Medulla oblongata (tissue), 1 donor: ENCODE results near the gene ARID3A.

ENCODE experiments used
- DNase-seq: peaks from one replicate; pipeline ENCODE4 v3.0.0-alpha.2; 2015; ENCODE audit errors: extremely low spot score

ARID3A gene

DNA sequence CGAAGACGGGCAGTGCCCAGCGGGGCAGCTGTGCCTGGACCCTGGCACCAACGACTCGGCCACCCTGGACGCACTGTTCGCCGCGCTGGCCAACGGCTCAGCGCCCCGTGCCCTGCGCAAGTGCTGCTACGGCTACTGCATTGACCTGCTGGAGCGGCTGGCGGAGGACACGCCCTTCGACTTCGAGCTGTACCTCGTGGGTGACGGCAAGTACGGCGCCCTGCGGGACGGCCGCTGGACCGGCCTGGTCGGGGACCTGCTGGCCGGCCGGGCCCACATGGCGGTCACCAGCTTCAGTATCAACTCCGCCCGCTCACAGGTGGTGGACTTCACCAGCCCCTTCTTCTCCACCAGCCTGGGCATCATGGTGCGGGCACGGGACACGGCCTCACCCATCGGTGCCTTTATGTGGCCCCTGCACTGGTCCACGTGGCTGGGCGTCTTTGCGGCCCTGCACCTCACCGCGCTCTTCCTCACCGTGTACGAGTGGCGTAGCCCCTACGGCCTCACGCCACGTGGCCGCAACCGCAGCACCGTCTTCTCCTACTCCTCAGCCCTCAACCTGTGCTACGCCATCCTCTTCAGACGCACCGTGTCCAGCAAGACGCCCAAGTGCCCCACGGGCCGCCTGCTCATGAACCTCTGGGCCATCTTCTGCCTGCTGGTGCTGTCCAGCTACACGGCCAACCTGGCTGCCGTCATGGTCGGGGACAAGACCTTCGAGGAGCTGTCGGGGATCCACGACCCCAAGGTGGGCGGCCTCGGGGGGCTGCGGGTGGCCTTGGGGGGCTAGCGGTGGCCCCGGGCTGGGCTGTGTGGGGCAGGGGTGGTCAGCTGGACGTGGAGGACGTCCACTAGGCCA, 79.2 kb downstream of the ARID3A start:
- DNase-seq: no peak

DNA sequence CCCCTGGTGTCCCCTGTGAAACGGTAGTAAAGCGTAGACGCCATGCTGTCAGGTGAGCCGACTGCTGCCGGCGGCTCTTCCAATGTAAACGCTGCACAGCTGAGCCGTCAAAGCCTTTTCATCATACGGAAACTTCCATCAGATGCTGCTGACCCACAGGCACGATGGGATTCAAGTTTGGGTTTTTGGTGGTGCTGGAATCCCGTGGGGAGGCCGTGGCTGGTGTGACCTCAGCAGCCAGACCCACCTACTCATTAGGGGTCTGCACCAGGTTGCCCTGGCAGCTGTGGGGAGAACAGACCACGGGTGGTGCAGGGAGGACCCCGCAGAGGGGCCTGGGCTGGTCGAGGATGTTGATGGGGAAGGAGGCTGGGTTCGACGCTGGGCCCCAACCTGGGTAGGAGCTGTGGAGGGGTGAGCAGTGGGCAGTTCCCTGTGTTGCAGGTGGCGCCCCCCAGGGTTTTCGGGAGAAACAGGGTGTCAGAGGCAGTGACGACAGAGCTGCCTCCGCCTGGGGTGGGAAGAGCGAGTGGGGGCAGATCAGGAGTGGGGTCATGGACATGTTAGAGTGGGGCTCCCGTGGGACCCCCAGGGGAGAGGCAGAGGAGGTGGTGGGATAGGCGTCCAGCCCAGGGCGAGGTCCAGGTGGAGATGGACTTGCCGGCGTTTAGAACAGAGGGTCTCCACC, 81.0 kb downstream of the ARID3A start:
- DNase-seq: no peak

DNA sequence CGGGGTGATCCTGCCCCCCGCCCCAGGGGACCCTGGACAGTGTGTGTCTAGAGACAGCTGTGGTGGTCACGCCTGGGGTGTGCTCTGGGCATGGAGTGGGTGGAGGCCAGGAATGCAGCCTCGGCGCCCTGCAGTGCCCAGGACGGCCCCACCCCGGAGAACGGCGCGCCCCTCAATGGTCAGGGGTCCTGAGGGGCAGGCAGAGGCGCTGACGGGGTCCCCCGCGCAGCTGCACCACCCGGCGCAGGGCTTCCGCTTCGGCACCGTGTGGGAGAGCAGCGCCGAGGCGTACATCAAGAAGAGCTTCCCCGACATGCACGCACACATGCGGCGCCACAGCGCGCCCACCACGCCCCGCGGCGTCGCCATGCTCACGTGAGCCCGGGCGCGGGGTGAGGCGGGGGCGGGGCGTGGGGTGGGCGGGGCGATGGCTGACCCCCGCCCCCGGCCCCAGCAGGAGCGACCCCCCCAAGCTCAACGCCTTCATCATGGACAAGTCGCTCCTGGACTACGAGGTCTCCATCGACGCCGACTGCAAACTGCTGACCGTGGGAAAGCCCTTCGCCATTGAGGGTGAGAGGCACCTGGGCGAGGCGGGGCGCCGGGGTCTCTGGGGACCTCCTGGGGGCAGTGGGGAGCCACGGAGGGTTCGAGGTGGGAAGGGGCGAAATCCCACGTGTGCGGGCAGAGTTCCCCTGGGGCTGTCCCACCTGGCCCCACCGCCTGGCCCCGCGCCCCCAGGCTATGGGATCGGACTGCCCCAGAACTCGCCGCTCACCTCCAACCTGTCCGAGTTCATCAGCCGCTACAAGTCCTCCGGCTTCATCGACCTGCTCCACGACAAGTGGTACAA, 81.8 kb downstream of the ARID3A start:
- DNase-seq: no peak

DNA sequence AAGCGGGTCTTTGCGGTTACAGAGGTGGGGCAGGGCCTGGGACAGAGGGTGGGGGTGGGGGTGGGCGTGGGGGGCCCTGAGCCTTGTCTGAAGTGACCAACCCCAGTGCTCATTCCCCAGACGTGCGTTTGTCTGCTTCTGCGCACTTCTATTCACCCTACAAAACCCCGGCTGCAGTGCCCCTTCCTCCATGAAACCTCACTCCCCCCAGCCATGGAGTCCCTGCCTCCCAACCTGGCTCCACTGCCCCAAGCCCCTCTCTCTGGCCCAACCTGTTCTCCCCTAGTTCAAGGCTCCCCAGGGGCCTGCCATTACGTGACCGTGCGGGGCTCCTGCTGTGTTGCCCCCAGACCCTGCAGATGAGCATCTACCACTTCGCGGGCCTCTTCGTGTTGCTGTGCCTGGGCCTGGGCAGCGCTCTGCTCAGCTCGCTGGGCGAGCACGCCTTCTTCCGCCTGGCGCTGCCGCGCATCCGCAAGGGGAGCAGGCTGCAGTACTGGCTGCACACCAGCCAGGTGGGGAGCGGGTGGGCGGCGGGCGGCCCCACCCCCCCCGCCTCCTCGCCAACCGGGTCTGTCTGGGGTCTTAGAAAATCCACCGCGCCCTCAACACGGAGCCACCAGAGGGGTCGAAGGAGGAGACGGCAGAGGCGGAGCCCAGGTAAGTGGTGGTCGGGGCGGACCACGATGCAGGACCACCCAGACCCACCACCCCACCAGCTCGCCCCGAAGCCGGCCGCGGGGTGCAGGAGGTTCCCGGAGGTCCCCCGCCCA, 82.6 kb downstream of the ARID3A start:
- DNase-seq: no peak

DNA sequence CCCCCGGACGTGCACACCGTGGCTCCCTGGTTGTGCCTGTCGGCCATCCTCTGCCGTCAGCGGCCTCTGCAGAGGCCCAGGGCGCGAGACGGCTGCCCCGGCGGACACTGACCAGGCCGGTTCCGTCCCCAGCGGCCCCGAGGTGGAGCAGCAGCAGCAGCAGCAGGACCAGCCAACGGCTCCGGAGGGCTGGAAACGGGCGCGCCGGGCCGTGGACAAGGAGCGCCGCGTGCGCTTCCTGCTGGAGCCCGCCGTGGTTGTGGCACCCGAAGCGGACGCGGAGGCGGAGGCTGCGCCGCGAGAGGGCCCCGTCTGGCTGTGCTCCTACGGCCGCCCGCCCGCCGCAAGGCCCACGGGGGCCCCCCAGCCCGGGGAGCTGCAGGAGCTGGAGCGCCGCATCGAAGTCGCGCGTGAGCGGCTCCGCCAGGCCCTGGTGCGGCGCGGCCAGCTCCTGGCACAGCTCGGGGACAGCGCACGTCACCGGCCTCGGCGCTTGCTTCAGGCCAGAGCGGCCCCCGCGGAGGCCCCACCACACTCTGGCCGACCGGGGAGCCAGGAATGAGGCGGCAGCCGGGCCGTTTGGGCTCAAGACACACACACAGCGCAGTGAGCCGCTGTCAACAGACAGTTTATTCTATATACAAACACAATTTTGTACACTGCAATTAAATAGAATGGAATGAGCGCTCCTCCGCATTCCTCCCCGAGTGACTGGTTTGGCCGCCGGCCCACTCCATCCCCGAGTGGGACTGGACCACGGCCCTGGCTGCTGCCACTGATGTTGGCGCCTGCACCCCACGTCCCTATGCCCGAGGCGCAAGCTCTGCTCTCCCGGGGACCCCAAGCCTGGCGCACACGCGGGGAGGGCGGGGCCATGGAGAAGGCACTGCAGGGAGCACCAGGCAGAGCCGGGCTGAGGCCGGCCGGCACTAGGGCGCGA, 83.5 kb downstream of the ARID3A start:
- DNase-seq: no peak

DNA sequence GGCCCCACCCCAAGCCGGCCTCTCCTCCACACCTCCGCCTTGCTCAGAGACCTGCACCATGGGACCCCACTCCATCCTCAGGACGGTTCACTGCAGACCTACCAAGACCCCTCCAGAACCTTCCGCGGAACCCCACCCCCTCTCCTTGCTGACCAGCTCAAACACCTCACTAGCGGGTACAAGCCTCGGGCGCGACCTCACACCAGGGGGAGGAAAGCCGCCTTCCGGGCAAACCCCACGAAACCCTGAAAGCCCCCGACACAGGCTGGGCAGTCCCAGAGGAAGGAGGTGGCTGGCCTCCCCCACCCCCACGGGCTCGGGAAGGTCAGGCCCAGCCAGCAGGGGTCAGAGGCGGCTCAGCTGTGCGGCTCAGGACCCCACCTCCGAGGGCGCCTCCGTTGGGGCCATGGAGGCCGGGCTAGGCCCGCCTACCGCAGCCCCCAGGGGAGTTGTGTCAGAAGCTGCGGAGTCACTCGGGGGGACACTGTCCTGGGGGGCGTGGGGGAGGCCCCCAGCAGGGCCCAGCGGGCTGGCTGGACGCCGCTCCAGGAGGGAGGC, 84.2 kb downstream of the ARID3A start:
- no peak for DNase-seq

DNA sequence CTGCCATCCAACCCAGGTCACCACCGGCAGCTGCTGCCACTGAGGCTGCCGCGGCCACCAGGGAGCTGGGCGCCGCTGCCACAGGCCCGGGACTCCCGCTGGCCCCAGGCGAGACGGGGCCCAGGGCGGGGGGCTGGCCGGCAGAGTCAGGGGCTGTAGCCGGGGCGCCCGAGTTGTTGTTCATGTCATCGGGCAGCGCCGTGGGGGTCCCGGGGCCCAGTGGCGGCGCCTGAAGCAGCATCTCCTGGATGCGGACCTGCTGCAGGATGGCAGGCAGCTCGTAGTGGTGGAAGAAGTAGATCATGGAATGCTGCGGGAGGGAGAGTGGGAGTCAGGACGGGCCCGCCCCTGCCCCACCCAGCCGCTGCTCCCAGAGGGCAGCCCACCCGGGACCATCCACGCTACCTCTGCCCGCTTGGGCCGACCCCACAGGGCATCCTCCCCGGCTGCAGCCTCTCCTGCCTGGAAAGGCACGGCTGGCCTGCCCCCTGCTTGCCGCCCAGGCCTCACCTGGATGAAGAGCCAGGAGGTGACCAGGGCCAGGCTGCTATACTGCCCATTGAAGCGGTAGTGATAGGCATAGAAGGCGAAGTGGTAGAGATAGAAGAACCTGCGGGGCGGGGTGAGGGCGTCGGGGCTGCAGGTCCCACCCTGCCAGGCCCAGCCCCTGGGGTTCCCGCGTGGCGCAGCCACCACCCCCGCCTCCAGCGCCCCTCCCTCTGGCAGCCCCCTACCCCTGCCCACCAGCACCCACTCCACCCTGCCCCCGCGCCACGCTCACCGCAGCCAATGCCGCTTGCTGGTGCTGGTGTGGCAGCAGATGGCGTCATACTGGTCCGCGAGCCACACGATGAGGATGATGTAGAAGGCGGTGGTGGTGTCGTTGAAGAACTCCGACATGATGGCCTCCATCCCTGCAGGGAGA, 85.0 kb downstream of the ARID3A start:
- DNase-seq: no peak

DNA sequence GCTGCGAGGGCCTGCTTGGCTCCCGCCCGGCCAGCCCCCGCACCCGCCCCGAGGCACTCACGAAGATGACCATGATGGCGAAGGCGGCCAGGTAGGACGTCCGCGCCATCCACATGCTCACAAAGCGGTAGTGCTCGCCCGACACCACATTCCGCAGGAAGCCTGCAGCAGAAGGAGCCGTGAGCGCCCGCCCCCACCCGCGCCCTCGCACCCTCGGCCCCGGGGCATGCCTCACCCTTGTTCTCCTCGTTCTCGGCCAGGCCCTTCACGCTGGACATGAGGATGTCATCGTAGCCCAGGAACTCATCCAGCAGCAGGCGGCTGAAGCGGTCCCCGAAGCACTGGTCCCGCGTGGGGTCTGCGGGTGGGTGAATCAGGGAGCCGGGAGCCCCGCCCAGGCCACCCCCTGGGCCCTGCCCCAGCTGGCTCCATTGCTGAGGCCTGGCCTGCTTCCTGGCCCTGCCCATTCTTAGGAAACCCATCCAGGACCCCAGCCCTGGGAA, 86.0 kb downstream of the ARID3A start:
- no peak for DNase-seq

DNA sequence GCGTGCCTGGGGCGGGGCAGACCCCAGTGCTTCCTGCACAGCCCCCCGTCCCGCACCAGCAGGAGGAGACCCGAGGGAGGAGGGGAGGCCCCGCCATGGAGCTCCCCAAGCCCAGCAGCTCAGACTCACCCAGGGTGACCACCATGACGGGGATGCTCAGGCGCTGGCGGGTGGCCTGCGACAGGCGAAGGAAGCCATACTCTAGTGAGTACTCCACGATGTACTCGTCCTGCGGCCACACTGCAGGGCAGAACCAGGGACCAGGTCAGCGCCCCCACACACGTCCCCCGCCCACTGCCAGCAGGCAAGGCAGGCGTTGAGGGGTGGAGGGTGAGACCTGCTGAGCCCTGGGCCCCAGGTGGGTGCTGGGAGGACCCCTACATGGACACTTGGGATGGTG, 86.5 kb downstream of the ARID3A start:
- no peak for DNase-seq

DNA sequence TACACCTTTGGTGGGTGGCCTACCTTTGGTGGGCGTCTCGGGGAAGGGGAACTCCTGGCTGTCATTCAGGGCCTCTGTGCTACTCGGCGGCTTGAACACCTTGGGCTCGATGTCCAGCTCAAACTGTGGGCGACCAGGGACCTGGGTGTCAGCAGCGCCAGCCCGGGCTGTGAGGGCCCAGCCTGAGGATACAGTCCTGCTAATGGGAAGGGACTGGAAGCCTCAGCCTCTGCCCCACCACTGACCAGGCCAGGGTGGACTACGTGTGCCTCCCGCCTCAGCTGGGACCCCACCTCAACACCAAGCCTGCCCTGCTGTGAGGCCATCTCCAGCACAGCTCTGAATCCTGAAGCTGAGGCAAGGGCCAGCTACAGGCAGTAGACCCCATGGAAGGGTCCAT, 87.4 kb downstream of the ARID3A start:
- DNase-seq: no peak

DNA sequence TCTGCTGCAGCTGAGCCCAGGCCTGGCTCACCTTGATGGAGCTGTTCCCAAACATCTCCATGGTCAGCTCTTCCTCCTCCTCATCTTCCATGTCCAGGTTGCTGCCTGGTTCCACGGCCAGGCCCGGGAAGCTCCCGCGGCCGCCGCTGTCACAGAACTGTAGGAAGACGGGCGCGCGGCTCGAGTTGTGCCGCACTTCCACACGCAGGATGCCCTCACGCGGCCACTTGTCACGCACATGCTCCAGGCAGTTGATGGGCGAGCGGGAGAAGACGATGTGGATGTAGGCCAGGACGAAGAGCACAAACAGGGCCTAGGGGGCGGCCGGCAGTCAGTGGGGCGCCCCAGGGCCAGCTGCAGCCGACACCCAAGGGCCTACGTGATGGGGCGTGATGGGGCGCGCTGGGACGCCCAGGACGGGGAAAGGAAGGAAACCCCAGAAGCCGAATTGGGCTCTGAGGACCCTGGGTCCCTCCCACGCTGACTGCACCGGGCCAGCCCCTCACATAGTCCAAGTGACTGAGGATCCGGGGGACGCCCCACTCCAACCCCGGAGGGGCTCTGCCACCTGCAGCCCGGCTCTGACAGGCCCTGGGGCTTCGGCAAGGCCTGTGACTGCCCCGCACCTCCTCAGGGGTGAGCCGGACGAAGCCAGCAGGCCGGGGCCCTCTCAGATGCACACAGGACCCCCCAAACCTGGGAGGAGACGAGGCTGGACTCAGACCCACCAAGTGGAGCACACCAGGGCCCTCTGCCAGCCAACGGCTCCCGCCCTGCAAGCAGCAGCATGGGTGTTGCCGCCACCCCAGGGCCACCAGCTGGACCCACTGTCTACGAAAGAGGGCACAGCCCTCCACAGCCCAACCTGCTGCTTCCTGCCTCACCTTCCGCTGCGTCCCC, 88.6 kb downstream of the ARID3A start:
- no peak for DNase-seq

DNA sequence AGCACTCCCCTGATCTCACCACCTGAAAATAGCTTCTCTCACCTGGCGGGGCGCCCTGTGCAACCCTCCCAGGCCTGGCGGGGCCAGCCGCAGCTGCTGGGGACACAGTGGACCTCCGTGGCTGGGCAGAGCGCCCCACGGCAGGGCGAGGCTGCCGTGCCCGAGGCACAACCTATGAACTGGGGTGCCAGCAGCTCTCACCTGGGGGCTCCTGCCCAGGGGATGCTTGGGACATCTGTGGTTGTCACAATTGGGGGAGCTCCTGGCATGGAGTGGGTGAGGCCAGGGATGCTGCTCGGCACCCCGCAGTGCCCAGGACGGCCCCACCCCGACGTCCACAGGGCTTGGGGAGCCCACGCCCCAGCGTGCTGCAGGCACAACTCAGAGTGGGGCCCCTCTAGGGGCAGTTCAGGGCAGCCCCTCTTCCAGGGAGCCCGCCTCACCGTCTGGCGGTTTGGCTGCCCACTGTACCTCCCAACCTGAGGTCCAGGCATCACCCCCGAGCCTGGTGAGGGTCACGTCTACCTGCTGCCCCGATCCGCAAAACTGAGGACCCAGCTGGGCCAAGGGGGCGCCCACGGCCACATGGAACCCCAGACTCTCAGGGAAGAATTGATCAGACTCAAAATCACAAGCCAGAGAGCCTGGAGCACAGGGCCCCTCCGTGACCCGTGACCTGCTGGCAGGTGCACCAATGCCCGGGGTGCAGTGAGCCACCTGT, 89.4 kb downstream of the ARID3A start:
- no peak for DNase-seq

DNA sequence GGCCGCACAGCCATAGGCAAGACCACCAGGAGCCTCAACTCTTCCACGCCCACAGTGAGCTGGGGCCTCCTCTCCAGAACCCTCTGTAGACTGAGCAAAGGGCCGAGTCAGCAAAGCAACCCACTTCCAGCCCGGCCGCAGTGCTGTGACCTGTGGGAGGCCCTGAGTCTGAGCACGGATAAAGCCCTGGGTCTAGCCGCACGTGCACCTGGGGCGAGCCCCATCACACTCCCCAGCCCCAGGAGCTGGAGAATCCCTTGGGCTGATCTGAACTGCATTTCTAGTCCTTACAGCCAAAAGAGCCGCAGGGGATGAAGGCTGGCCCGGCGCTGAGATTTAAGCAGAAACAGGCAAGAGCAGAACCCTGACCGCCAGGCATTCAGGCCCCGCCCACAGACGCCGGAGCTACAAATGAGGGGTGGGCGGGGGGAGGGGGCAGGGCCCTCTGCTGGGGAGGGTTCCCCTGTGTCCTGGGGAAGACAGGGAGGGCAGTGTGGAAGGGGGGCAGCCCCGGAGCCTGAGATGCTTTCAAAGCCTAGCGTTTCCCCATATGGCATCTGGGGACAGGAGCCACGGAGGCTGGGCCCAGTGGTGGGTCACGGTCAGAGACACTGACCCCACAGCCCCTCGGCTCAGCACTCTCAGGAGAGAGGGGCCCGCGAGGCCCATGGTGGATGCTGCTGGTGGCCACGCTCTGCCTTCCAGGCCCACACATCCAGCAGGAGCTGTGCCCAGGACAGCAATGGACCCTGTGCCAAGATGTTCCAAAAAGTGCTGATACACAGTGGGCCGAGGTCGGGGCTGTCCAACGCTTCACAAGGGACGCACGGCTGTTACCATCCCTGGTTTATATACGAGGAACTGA, 90.2 kb downstream of the ARID3A start:
- no peak for DNase-seq

DNA sequence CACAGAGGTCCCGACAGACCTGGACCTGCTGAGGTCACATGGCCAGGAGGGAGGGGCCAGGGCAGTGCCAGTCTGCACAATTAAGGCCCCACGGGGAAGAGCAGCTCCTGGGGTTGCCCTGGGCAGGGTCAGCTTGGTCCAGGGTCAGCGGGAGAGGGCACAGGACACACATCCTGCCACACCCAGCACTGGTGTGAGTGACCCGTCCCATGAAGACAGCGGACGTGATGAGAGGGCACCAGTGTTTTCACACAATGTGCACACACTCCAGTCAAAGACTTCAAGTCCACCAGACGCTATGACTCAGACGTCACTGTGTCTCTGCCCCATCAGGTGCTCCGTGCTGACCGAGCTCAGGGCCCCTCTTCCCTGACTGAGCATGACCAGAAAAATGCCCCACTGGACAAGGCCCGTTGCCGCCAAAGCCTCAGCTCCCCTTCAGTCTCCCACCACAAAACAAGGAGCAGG, 90.8 kb downstream of the ARID3A start:
- no peak for DNase-seq

DNA sequence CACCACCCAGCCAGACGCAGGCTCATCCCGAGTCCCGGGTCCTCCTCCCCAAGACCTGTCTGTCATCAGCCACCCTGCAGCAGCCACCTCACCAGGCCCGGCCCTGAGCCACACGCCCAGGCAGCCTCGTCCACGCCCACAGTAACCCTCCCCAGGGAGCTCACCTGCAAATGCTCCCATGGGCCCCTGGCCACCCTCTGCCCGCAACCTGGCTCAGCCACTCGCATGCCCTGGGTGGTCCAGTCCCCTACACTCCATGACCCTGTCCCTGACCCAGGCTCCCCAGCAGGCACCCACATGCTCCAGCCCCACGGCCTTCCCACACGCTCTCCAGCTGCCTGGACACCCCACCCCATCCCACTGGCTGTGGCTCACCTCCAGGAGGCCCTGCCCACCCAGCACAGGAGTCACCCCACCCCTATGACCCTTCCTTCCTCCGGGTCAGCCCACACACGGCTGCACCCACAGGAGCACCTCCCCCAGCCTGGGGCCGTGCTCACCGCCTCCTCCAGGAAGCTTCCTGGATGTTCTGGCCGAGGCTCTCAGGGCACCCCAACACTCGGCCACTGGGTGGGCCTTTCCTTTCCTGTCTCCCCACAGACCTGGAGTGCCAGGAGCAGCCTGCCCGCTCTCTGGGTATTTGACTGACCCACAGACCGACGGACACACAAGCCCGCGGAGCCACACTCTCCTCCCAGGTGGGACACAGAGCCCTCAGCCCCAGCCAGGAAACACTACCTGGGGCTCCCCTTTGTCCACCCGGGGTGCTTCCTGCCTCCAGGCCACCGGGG, 91.5 kb downstream of the ARID3A start:
- DNase-seq: no peak
